Common myeloid progenitor, CD34-positive (primary cell): ENCODE measurements around the gene DNASE1L3.

ENCODE experiments used
- CTCF ChIA-PET: fragments of 350-600 bp; sonication (Branson Sonifier 250); formaldehyde crosslinking; loops from one replicate; lab custom pipeline; 2021; ENCODE audit warnings: antibody characterized with exemption; lab: Charles Lee
- POLR2A ChIA-PET: fragments of 350-600 bp; sonication (Branson Sonifier 250); formaldehyde crosslinking; loops from one replicate; lab custom pipeline; 2021; ENCODE audit warnings: antibody characterized with exemption; lab: Charles Lee
- DNase-seq, 3 donors: peaks; one replicate each; pipeline versions ENCODE4 v3.0.0 to v3.0.0-alpha.2; 2013
- H3K27ac ChIP-seq, 2 experiments: 1 replicate in 1 of 2; 2 replicates in 1 of 2; pipeline ENCODE4 v1.7.0; 2013; ENCODE audit warnings: inconsistent platforms in 2 of 2, low read length in 2 of 2, mild to moderate bottlenecking in 2 of 2, low read depth in 1 of 2, moderate library complexity in 1 of 2; ENCODE audit not compliant: severe bottlenecking in 2 of 2, insufficient read depth in 1 of 2, poor library complexity in 1 of 2
- H3K27me3 ChIP-seq, 5 experiments: replicated peaks in 2 of 5; 1 replicate in 3 of 5; 2 replicates in 2 of 5; pipeline versions ENCODE4 v1.6.1 to v1.7.0; 2013; ENCODE audit warnings: low read length in 4 of 5, mild to moderate bottlenecking in 2 of 5, moderate library complexity in 2 of 5, inconsistent platforms in 1 of 5; ENCODE audit not compliant: insufficient read depth in 5 of 5, control insufficient read depth in 4 of 5
- H3K36me3 ChIP-seq, 4 experiments: 1 replicate in 2 of 4; 2 replicates in 2 of 4; pipeline versions ENCODE4 v1.6.1 to v1.7.0; 2013; ENCODE audit warnings: low read length in 3 of 4, control low read depth in 1 of 4, mild to moderate bottlenecking in 1 of 4; ENCODE audit not compliant: control insufficient read depth in 4 of 4, insufficient read depth in 4 of 4
- H3K4me1 ChIP-seq, 4 experiments: 1 replicate in 3 of 4; 2 replicates in 1 of 4; pipeline versions ENCODE4 v1.6.1 to v1.7.1; 2013; ENCODE audit warnings: low read length in 3 of 4, mild to moderate bottlenecking in 3 of 4, control low read depth in 1 of 4, inconsistent platforms in 1 of 4, moderate library complexity in 1 of 4; ENCODE audit not compliant: control insufficient read depth in 4 of 4, insufficient read depth in 4 of 4; ENCODE audit errors: control extremely low read depth in 1 of 4
- H3K4me3 ChIP-seq, 7 experiments: 1 replicate in 4 of 7; 2 replicates in 3 of 7; pipeline versions ENCODE4 v1.5.1 to v1.7.0; 2013; ENCODE audit warnings: mild to moderate bottlenecking in 7 of 7, low read length in 6 of 7, moderate library complexity in 6 of 7, inconsistent platforms in 2 of 7, low read depth in 2 of 7, control low read depth in 1 of 7; ENCODE audit not compliant: insufficient read depth in 4 of 7, control insufficient read depth in 1 of 7; ENCODE audit errors: extremely low read depth in 1 of 7
- H3K9me3 ChIP-seq, 5 experiments: 1 replicate in 4 of 5; 2 replicates in 1 of 5; pipeline versions ENCODE4 v1.6.1 to v1.7.1; 2013; ENCODE audit warnings: low read length in 4 of 5, mild to moderate bottlenecking in 2 of 5, inconsistent platforms in 1 of 5, low read depth in 1 of 5, moderate library complexity in 1 of 5; ENCODE audit not compliant: control insufficient read depth in 4 of 5, insufficient read depth in 2 of 5; ENCODE audit errors: control extremely low read depth in 1 of 5
- WGBS: methylation state at CpG from one replicate; pipeline ENCODE4 v1.1.5; 2013; ENCODE audit not compliant: insufficient coverage; 5-methylcytosine and 5-hydroxymethylcytosine counted together

Gene DNASE1L3

DNA sequence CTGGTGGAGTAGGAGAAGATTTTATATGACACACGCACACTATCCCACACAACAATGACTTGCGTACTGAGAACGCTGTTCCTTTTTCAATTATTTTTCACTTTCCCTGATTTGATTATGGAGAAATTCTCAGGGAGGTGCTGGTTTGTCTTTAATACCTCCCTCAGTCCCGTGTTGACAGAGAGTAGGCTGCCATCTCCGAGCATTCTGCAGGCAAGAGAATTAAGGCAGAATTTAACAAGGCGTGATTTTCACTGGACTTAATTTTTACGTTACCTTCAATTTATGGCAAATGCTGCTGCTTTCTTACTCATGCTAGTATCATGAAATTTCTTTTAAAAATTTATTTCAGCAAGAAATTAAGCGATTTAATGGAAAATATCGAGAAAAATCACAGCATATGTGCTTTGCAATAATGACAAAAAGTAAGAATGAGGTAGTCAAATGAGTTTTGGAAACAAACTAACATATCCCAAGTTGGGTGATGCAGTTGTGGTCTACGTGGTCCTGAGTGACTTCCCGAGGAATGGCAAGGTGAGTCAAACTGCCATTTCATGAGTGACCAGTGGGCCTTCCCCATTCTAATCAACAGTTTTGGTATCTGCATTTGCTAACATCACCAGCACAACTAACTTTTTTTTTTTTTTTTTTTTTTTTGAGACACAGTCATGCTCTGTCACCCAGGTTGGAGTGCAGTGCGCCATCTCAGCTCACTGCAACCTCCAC, 16.9 kb downstream of the DNASE1L3 start:
- 93% methylated on average over 6 of the region's 12 CpGs for WGBS
- Histone ChIP-seq H3K9me3 (no peaks in the 10 kb centered on the region), H3K36me3 (no peaks in the 10 kb centered on the region), H3K27me3 (no peaks in the 10 kb centered on the region), H3K27ac (no peak overlapping the region), H3K4me1 (peaks cover 0 to 4% (median under 1%) of the 10 kb centered on the region in 4 experiments), H3K4me3 (no peak overlapping the region)
- DNase-seq = no peak
- ChIA-PET CTCF (interaction anchor here (0.8 to 1.0 kb wide), 3 partner anchors 16 to 41 kb away, joined by 5 to 7 read pairs (median 5); no protein-coding TSS in a partner anchor), POLR2A (no interaction called here)

DNA sequence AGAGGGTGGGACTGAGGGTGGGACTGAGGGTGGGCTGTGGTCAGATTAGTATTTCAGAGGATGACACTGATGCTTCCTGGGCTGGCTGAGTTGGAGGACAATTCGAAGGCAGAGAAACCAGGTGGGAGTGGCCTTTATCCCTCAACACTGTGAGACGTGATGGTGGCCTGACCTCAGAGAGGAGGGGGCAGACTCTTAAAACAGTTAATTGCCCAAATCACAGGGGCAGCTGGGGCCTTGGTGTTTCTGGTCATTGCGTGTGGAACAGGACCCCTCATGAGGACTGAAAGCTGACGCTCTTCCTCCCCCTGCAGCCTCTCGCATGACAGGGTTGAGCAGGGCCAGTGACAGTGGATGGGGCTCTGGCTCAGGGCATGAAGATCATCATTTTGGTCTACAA, 18.7 kb downstream of the DNASE1L3 start:
- Histone ChIP-seq H3K36me3 (no peaks in the 10 kb centered on the region), H3K27me3 (no peaks in the 10 kb centered on the region), H3K9me3 (no peaks in the 10 kb centered on the region), H3K4me3 (no peak overlapping the region), H3K4me1 (peaks cover 0 to 4% (median 2%) of the 10 kb centered on the region in 4 experiments), H3K27ac (no peak overlapping the region)
- DNase-seq = no peak
- 90% methylated on average over 2 of the region's 5 CpGs for WGBS
- ChIA-PET POLR2A (no interaction called here), CTCF (interaction anchor here (1.3 to 5.3 kb wide), 2 partner anchors 26 to 110 kb away, joined by 4 to 54 read pairs; no protein-coding TSS in a partner anchor)

DNA sequence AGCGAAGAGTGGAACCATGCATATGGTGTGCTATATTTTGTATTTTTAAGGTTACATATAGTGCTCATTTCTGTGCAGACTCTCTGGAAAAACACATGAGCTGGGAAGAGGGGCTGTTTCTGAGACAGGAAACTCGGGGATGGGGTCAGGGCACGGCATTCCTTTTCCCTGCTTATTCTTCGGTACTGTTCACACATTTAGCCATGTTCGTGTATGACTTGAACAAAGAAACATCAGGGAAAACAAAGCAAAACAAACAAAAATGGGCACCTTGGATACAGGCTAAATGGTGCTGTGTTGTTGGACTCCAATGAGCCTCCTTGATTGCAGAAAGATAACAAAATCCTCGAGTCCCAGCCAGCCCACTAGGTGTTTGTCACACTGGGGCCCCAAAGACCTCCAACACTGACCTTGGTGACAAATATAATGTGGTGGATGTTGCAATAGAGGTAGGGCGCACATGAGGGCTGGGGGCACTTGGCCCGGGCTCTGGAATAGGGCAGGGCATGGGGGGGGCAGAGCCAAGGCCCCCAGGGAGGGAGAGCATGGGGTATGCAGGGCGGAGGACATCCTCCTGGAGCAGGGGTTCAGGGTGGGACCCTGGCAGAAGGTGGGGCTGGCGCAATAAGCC, 19.3 kb downstream of the DNASE1L3 start:
- POLR2A ChIA-PET = no interaction called here
- Histone ChIP-seq H3K36me3 (no peaks in the 10 kb centered on the region), H3K27me3 (no peaks in the 10 kb centered on the region), H3K27ac (no peak overlapping the region), H3K9me3 (no peaks in the 10 kb centered on the region), H3K4me1 (peaks cover 0 to 4% (median under 1%) of the 10 kb centered on the region in 4 experiments), H3K4me3 (no peak overlapping the region)
- CTCF ChIA-PET = interaction anchor here (1.3 to 6.2 kb wide), 6 partner anchors 10 to 116 kb away, joined by 4 to 70 read pairs (median 48); partner anchors contain the start of genes HTD2 and RPP14
- no peak for DNase-seq
- 90% methylated on average over 7 of the region's 10 CpGs for WGBS

DNA sequence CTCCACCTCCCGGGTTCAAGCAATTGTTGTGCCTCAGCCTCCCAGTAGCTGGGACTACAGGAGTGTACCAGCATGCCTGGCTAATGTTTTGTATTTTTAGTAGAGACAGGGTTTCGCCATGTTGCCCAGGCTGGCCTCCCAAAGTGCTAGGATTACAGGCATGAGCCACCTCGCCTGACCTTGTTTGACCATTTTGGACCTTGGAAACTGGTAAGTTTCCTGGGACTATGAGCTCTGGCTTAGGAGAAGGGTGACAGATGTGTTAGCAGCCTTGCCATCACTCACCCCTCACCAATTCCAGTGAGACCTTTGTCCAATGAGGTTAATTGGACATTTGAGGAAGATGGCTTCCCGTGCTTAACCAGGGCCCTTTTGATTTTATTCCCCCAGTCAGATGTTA, 19.9 kb downstream of the DNASE1L3 start:
- Histone ChIP-seq H3K4me3 (no peak overlapping the region), H3K9me3 (no peaks in the 10 kb centered on the region), H3K36me3 (no peaks in the 10 kb centered on the region), H3K27ac (no peak overlapping the region), H3K27me3 (no peaks in the 10 kb centered on the region), H3K4me1 (peaks cover 0 to 4% (median 0%) of the 10 kb centered on the region in 4 experiments)
- CTCF ChIA-PET = interaction anchor here (0.8 to 6.2 kb wide), 7 partner anchors 10 to 116 kb away, joined by 3 to 70 read pairs (median 41); partner anchors contain the start of genes HTD2 and RPP14
- WGBS = 94% methylated on average over 3 of the region's 4 CpGs
- POLR2A ChIA-PET = no interaction called here
- no peak for DNase-seq

DNA sequence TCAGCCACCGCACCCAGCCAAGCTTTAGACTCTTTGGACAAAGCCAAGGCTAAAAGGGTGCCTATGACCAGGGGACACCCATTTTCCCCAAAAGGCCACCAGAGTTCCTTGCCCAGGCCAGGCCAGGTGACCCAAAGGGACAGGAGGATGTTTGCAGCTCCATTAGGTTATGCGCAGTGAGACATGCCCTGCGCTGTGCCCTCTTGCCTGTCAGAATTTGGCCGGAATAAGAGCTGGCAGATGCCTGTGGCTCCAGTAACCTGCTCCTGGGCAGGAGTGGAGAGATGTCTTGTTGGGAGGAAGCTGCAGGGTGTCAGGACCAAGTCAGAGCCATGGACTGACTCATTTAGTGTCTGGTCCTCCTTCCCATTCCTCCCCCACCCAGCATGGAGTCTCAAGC, 20.5 kb downstream of the DNASE1L3 start:
- Histone ChIP-seq H3K27ac (no peak overlapping the region), H3K9me3 (no peaks in the 10 kb centered on the region), H3K36me3 (no peaks in the 10 kb centered on the region), H3K27me3 (no peaks in the 10 kb centered on the region), H3K4me3 (no peak overlapping the region), H3K4me1 (peaks cover 0 to 4% (median 0%) of the 10 kb centered on the region in 4 experiments)
- CTCF ChIA-PET = interaction anchor here (0.6 to 6.2 kb wide), 11 partner anchors 9 to 131 kb away, joined by 3 to 70 read pairs (median 22); partner anchors contain the start of genes HTD2 and RPP14
- WGBS = 100% methylated on average over 2 of the region's 4 CpGs
- no peak for DNase-seq
- POLR2A ChIA-PET = no interaction called here

DNA sequence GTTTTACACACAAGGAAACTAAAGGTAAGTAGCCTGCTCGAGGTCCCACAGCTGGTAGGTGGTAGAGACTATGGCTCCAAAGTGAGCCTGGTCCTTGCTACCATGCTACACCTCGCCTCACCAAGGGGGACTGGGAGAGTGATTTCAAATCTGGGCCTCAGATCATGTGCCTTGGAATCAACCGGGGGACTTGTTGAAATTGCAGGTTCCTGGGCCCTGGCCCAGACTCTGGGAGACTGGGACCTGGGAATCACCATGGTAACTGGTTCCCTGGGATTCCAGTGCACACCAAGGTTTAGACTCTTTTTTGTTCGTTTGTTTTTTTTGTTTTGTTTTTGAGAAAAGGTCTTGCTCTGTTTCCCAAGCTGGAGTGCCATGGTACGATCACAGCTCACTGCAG, 21.1 kb downstream of the DNASE1L3 start:
- Histone ChIP-seq H3K4me1 (peaks cover 0 to 4% (median 0%) of the 10 kb centered on the region in 4 experiments), H3K9me3 (no peaks in the 10 kb centered on the region), H3K4me3 (no peak overlapping the region), H3K27ac (no peak overlapping the region), H3K27me3 (no peaks in the 10 kb centered on the region), H3K36me3 (no peaks in the 10 kb centered on the region)
- no peak for DNase-seq
- ChIA-PET POLR2A (no interaction called here), CTCF (interaction anchor here (0.6 to 6.2 kb wide), 14 partner anchors 8 to 132 kb away, joined by 3 to 70 read pairs (median 8); partner anchors contain the start of genes HTD2 and RPP14)
- 96% methylated on average over 4 of the region's 5 CpGs for WGBS
